Common myeloid progenitor, CD34-positive (primary cell): Measurements from ENCODE around the gene BRPF3.

ENCODE experiments used
- CTCF ChIA-PET: fragments of 350-600 bp; sonication (Branson Sonifier 250); formaldehyde crosslinking; loops from one replicate; lab custom pipeline; 2021; ENCODE audit warnings: antibody characterized with exemption; lab: Charles Lee
- POLR2A ChIA-PET: fragments of 350-600 bp; sonication (Branson Sonifier 250); formaldehyde crosslinking; loops from one replicate; lab custom pipeline; 2021; ENCODE audit warnings: antibody characterized with exemption; lab: Charles Lee
- DNase-seq, 3 donors: peaks; one replicate each; pipeline versions ENCODE4 v3.0.0 to v3.0.0-alpha.2; 2013
- H3K27ac ChIP-seq, 2 experiments: 1 replicate in 1 of 2; 2 replicates in 1 of 2; pipeline ENCODE4 v1.7.0; 2013; ENCODE audit warnings: inconsistent platforms in 2 of 2, low read length in 2 of 2, mild to moderate bottlenecking in 2 of 2, low read depth in 1 of 2, moderate library complexity in 1 of 2; ENCODE audit not compliant: severe bottlenecking in 2 of 2, insufficient read depth in 1 of 2, poor library complexity in 1 of 2
- H3K27me3 ChIP-seq, 5 experiments: replicated peaks in 2 of 5; 1 replicate in 3 of 5; 2 replicates in 2 of 5; pipeline versions ENCODE4 v1.6.1 to v1.7.0; 2013; ENCODE audit warnings: low read length in 4 of 5, mild to moderate bottlenecking in 2 of 5, moderate library complexity in 2 of 5, inconsistent platforms in 1 of 5; ENCODE audit not compliant: insufficient read depth in 5 of 5, control insufficient read depth in 4 of 5
- H3K36me3 ChIP-seq, 4 experiments: 1 replicate in 2 of 4; 2 replicates in 2 of 4; pipeline versions ENCODE4 v1.6.1 to v1.7.0; 2013; ENCODE audit warnings: low read length in 3 of 4, control low read depth in 1 of 4, mild to moderate bottlenecking in 1 of 4; ENCODE audit not compliant: control insufficient read depth in 4 of 4, insufficient read depth in 4 of 4
- H3K4me1 ChIP-seq, 4 experiments: 1 replicate in 3 of 4; 2 replicates in 1 of 4; pipeline versions ENCODE4 v1.6.1 to v1.7.1; 2013; ENCODE audit warnings: low read length in 3 of 4, mild to moderate bottlenecking in 3 of 4, control low read depth in 1 of 4, inconsistent platforms in 1 of 4, moderate library complexity in 1 of 4; ENCODE audit not compliant: control insufficient read depth in 4 of 4, insufficient read depth in 4 of 4; ENCODE audit errors: control extremely low read depth in 1 of 4
- H3K4me3 ChIP-seq, 7 experiments: 1 replicate in 4 of 7; 2 replicates in 3 of 7; pipeline versions ENCODE4 v1.5.1 to v1.7.0; 2013; ENCODE audit warnings: mild to moderate bottlenecking in 7 of 7, low read length in 6 of 7, moderate library complexity in 6 of 7, inconsistent platforms in 2 of 7, low read depth in 2 of 7, control low read depth in 1 of 7; ENCODE audit not compliant: insufficient read depth in 4 of 7, control insufficient read depth in 1 of 7; ENCODE audit errors: extremely low read depth in 1 of 7
- H3K9me3 ChIP-seq, 5 experiments: 1 replicate in 4 of 5; 2 replicates in 1 of 5; pipeline versions ENCODE4 v1.6.1 to v1.7.1; 2013; ENCODE audit warnings: low read length in 4 of 5, mild to moderate bottlenecking in 2 of 5, inconsistent platforms in 1 of 5, low read depth in 1 of 5, moderate library complexity in 1 of 5; ENCODE audit not compliant: control insufficient read depth in 4 of 5, insufficient read depth in 2 of 5; ENCODE audit errors: control extremely low read depth in 1 of 5
- WGBS: methylation state at CpG from one replicate; pipeline ENCODE4 v1.1.5; 2013; ENCODE audit not compliant: insufficient coverage; 5-methylcytosine and 5-hydroxymethylcytosine counted together

The BRPF3 gene

DNA sequence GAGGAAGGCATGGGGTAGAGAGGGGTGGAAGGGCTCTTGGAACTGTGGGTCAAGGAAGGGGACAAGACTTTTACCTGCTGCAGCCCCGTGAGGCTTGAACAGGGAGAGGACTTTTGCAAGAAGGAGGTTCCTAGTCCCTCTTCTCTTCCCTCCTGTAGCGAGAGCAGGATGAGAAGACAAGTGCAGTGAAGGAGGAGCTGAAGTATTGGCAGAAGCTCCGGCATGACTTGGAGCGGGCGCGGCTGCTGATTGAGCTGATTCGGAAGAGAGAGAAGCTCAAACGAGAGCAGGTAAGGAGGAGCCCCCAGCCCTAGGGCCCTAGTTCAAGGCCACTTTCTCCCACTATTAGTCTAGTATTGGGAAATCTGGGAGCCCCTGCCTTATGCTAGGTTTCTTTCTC is 10.6 kb downstream of the BRPF3 start:
- H3K36me3 ChIP-seq, result peaks cover 30 to 81% (median 51%) of the 10 kb centered on the region in 4 experiments
- DNase-seq, result no peak
- no peak overlapping the region for H3K4me3 ChIP-seq
- ChIA-PET POLR2A (interaction anchor here (0.6 kb wide), 1 partner anchor 36 kb away, joined by 3 read pairs; no protein-coding TSS in a partner anchor), CTCF (interaction anchor here (0.7 to 2.9 kb wide), 4 partner anchors 11 to 38 kb away, joined by 3 to 7 read pairs (median 4); no protein-coding TSS in a partner anchor)
- H3K27me3 ChIP-seq, result no peaks in the 10 kb centered on the region
- 100% methylated on average over 4 of the region's 8 CpGs for WGBS
- no peak overlapping the region for H3K27ac ChIP-seq
- H3K4me1 ChIP-seq, result peaks cover 5 to 23% (median 16%) of the 10 kb centered on the region in 4 experiments
- H3K9me3 ChIP-seq, result peaks cover 0 to 2% (median 0%) of the 10 kb centered on the region in 5 experiments

DNA sequence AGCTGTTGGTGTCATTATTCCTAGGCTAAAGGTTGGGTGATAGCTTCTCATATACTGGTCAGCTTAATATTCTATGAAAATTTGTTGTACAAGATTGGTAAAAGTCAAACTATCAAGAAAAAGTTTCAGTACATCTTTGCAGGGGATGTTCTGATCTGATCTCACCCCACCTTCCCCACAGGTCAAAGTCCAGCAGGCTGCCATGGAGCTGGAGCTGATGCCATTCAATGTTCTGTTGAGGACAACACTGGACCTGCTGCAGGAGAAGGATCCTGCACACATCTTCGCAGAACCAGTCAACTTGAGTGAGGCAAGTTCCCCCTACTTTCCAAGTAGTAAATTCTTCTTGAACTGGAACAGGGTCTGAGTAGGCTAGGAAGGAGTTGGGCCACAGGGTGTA is 13.1 kb downstream of the BRPF3 start:
- Histone ChIP-seq H3K4me3 (no peak overlapping the region), H3K9me3 (no peaks in the 10 kb centered on the region), H3K36me3 (peaks cover 36 to 88% (median 60%) of the 10 kb centered on the region in 4 experiments), H3K4me1 (peaks cover 0 to 5% (median 2%) of the 10 kb centered on the region in 4 experiments), H3K27ac (no peak overlapping the region), H3K27me3 (no peaks in the 10 kb centered on the region)
- ChIA-PET CTCF (interaction anchor here (1.4 to 1.7 kb wide), 2 partner anchors 10 to 15 kb away, joined by 3 to 4 read pairs; no protein-coding TSS in a partner anchor), POLR2A (no interaction called here)
- no CpG with 5 or more reads among the region's 1 CpG for WGBS
- no peak for DNase-seq

DNA sequence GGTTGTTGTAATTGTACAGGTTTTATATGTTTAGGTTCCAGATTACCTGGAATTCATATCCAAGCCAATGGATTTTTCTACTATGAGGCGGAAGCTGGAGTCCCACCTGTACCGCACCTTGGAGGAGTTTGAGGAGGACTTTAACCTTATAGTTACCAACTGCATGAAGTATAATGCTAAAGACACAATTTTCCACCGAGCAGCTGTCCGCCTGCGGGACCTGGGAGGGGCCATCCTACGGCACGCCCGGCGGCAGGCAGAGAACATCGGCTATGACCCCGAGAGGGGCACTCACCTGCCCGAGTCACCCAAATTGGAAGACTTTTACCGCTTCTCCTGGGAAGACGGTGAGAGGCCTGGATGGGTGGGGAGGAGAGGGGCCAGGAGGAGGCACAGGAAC is 13.6 kb downstream of the BRPF3 start:
- H3K27me3 ChIP-seq, result no peaks in the 10 kb centered on the region
- no peak overlapping the region for H3K27ac ChIP-seq
- peaks cover 37 to 90% (median 58%) of the 10 kb centered on the region in 4 experiments for H3K36me3 ChIP-seq
- no peak overlapping the region for H3K4me3 ChIP-seq
- no peak for DNase-seq
- H3K9me3 ChIP-seq, result no peaks in the 10 kb centered on the region
- 99% methylated on average over 13 of the region's 14 CpGs for WGBS
- POLR2A ChIA-PET, result no interaction called here
- CTCF ChIA-PET, result interaction anchor here (1.4 to 1.7 kb wide), 2 partner anchors 11 to 15 kb away, joined by 3 to 4 read pairs; no protein-coding TSS in a partner anchor
- H3K4me1 ChIP-seq, result no peaks in the 10 kb centered on the region

GRCh38 chr6:36210886-36211595 is 14.5 kb downstream of the BRPF3 start:
- WGBS, result 96% methylated on average over 11 of the region's 18 CpGs
- H3K27me3 ChIP-seq, result no peaks in the 10 kb centered on the region
- H3K27ac ChIP-seq, result no peak overlapping the region
- POLR2A ChIA-PET, result interaction anchor here (0.6 kb wide), 1 partner anchor 811 kb away, joined by 3 read pairs; no protein-coding TSS in a partner anchor
- H3K9me3 ChIP-seq, result no peaks in the 10 kb centered on the region
- no peak for DNase-seq
- CTCF ChIA-PET, result no interaction called here
- no peak overlapping the region for H3K4me3 ChIP-seq
- H3K36me3 ChIP-seq, result peaks cover 41 to 86% (median 61%) of the 10 kb centered on the region in 4 experiments
- no peaks in the 10 kb centered on the region for H3K4me1 ChIP-seq

DNA sequence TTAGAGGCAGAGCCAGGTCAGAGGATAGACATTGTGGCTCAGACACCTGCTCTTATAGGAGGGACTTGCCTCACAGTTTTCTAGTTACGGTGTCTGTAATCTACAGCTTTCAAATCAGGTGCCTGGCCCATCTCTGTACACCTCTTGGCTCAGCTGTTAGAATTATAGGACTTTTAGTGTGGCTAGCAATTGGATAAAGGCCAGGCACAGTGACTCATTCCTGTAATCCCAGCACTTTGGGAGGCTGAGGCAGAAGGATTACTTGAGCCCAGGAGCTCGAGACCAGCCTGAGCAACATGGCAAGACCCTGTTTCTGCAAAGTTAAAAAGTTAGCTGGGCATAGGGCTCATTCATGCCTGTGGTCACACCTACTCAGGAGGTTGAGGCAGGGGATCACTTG is 20.0 kb downstream of the BRPF3 start:
- no peak for DNase-seq
- peaks cover 18 to 70% (median 47%) of the 10 kb centered on the region in 4 experiments for H3K36me3 ChIP-seq
- no peaks in the 10 kb centered on the region for H3K27me3 ChIP-seq
- POLR2A ChIA-PET, result no interaction called here
- H3K9me3 ChIP-seq, result no peaks in the 10 kb centered on the region
- H3K27ac ChIP-seq, result no peak overlapping the region
- peaks cover 0 to 4% (median 2%) of the 10 kb centered on the region in 4 experiments for H3K4me1 ChIP-seq
- 100% methylated on average over 2 of the region's 2 CpGs for WGBS
- CTCF ChIA-PET, result interaction anchor here (1.2 kb wide), 1 partner anchor 25 kb away, joined by 3 read pairs; no protein-coding TSS in a partner anchor
- H3K4me3 ChIP-seq, result no peak overlapping the region

GRCh38 chr6:36217188-36217587 is 20.6 kb downstream of the BRPF3 start:
- H3K36me3 ChIP-seq, result peaks cover 15 to 69% (median 48%) of the 10 kb centered on the region in 4 experiments
- no peak for DNase-seq
- ChIA-PET POLR2A (no interaction called here), CTCF (interaction anchor here (1.3 kb wide), 2 partner anchors 10 to 124 kb away, joined by 3 to 5 read pairs; no protein-coding TSS in a partner anchor)
- H3K27ac ChIP-seq, result no peak overlapping the region
- WGBS, result 91% methylated on average over 1 of the region's 3 CpGs
- H3K27me3 ChIP-seq, result no peaks in the 10 kb centered on the region
- H3K4me3 ChIP-seq, result no peak overlapping the region
- no peaks in the 10 kb centered on the region for H3K9me3 ChIP-seq
- peaks cover 0 to 4% (median 2%) of the 10 kb centered on the region in 4 experiments for H3K4me1 ChIP-seq

DNA sequence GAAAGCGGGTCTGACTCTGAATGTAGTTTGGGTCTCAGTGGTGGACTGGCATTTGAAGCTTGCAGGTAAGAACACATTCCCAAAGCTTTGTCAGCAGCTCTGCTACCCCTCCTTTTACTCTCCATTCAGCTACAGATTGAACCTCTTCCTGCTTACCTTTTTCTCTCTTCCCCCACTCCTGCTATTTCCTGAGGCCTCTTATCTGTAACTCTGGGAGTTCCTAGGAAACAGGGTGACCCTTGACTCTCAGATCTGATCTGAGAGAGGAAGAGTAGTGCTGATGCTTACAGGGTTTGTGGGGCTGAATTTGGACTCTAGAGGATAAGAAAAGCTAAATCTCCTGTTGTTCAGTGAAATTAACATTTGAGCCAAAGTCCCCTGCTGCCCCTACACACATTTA is 21.4 kb downstream of the BRPF3 start:
- H3K36me3 ChIP-seq, result peaks cover 13 to 73% (median 52%) of the 10 kb centered on the region in 4 experiments
- H3K27ac ChIP-seq, result no peak overlapping the region
- H3K4me3 ChIP-seq, result no peak overlapping the region
- H3K9me3 ChIP-seq, result no peaks in the 10 kb centered on the region
- no peaks in the 10 kb centered on the region for H3K27me3 ChIP-seq
- WGBS, result 100% methylated on average over 1 of the region's 1 CpG
- CTCF ChIA-PET, result interaction anchor here (0.9 to 1.3 kb wide), 3 partner anchors 10 to 123 kb away, joined by 3 to 5 read pairs (median 3); no protein-coding TSS in a partner anchor
- POLR2A ChIA-PET, result no interaction called here
- peaks cover 0 to 4% (median 2%) of the 10 kb centered on the region in 4 experiments for H3K4me1 ChIP-seq
- no peak for DNase-seq
